Fibroblast of upper back skin (primary cell): ENCODE results near the gene ATG4B.

Experiments used
- DNase-seq: peaks from one replicate; pipeline ENCODE4 v3.0.0-alpha.2; 2013

Gene ATG4B

GRCh38 chr2:241695651-241696050 is 58.2 kb downstream of the ATG4B start:
- DNase-seq = peak; percentile 60

DNA sequence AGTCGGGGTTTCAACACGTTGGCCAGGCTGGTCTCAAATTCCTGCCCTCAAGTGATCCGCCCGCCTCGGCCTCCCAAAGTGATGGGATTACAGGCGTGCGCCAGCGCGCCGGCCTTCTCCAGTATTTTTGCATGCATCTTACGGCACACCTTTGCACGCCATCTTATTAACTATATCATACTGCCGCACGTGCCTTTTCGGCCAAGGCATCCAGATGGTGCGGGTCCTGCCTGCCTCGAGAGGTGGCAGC is 63.6 kb downstream of the ATG4B start:
- no peak for DNase-seq

GRCh38 chr2:241701399-241702154 is 64.1 kb downstream of the ATG4B start, which contains the start of gene ING5:
Gene ING5 (plus strand): TSS chr2:241702039. CDS start chr2:241702066, 27 bp downstream.
- DNase-seq = peak; percentile 92

DNA sequence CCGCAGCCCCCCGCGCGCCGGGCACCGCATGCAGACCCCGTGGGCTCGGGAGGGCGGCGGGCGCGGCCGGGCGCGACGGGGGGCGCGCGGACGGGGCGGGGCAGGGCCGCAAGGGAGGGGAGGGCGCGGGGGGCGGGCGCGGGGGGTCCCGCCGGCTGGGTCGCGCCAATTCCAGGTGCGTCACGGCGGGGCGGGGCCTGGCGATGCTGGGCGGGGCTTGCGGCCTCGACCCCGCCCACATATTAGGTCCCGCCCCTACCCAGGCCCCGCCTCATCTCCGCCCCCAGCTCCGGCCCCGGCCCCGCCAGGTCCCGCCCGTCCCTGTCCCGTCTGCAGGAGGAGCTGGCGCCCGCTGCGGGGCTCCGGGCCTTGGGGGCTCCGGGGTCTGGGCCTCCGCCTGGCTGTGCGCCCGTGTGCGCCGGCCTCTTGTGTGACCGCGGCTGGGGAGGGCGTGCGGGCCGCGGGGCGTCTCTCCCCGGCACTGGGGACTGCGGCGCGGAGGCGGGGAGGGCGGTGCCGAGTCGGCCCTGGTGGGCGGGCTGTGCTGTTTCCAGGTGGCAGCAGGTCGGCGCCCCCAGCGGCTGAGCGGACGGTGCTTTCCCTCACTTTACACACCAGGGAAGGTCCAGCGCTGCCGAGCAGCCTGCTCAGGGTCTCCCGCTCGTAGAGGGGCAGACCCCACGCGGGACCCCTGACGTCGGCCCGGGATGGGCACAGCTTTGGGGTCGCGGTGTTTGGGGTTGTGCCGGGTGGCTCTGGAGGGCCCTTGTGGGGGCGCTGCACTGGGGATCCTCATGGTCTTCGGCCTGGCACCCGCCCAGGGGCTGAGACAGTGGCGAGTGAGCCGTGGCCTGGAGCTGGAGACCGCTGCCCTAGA is 64.9 kb downstream of the ATG4B start:
- DNase-seq = peak; percentile 75

GRCh38 chr2:241703032-241703604 is 65.6 kb downstream of the ATG4B start:
- DNase-seq = no peak

GRCh38 chr2:241706537-241706936 is 69.0 kb downstream of the ATG4B start:
- no peak for DNase-seq

- no peak for DNase-seq
These were observed 71.4 kb downstream of the ATG4B start for GRCh38 chr2:241708879-241709278.

- no peak for DNase-seq
These were observed 81.6 kb downstream of the ATG4B start for GRCh38 chr2:241719093-241719492.

GRCh38 chr2:241720099-241720498 is 82.6 kb downstream of the ATG4B start:
- no peak for DNase-seq

DNA sequence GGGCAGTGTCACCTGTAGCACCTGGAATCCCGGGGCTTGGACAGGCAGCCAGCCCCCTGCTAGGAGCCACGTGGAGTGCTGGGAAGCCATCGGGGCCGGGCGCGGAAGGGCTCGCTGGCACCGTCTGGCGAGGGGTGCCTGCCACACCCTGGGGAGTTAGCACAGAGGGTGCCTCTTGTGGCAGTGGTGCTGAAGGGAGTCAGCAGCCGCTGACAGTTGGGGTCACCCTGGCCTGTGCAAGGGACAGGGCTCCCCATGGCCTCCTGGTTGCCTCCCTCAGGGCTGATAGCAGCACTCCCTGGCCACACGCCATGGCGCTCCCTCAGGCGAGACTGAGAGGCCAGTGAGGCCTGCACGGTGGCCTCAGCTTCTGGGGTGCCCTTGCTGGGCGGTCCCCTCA is 83.1 kb downstream of the ATG4B start:
- no peak for DNase-seq

DNA sequence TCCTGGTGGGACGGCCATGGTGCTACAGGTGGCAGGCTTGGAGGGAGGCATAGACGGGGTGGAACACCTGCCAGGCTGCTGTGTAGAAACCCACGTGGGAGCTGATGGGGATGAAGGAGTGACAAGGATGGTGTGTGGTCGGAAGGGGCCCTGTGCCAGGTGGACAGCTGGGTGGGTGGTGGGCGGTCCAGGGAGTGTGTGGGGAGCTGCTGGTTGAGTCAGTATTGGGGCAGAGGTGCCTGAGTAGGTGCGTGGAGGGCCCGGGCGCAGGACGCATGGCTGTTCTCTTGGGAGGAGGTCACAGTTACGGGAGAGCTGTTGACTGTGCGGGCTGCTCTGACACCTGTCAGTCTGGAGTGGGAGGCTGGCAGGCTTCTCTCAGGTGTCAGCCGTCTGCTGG is 84.4 kb downstream of the ATG4B start:
- DNase-seq = no peak

- no peak for DNase-seq
These were observed 85.5 kb downstream of the ATG4B start for GRCh38 chr2:241722896-241723454.
